ENCODE results near the gene SPINT4. TPM values are rescaled to one million over a fixed set of nuclear protein-coding genes. Genes with fewer than 3 reads are reported as not detected.

The SPINT4 gene
- total RNA-seq, 2 experiments from 2014 or later = not detected

- no peak overlapping the region for H3K27ac ChIP-seq (ENCODE audit: low read depth, low read length, poor library complexity, severe bottlenecking)
- ChIA-PET POLR2A (no interaction called here), CTCF (ENCODE audit: unreplicated experiment) (no interaction called here)
- H2AFZ ChIP-seq (ENCODE audit: low read length) = no peak overlapping the region
- no peak overlapping the region for H3K4me2 ChIP-seq (ENCODE audit: low read length)
- no peaks in the 10 kb centered on the region for H3K79me2 ChIP-seq (ENCODE audit: insufficient read depth, low read depth, low read length)
- no peak overlapping the region for H3K4me3 ChIP-seq (ENCODE audit: low read depth, low read length, poor library complexity, severe bottlenecking)
- H3K9me3 ChIP-seq (ENCODE audit: low read length) = no peaks in the 10 kb centered on the region
- DNase-seq (ENCODE audit: low spot score) = no peak
- intact Hi-C loops (cut with micrococcal nuclease; ENCODE audit: unreplicated experiment) = loop anchor here (5.0 kb wide), 2 partner anchors 323 to 413 kb away; partner anchors contain the start of gene SYS1
- no peaks in the 10 kb centered on the region for H3K36me3 ChIP-seq (ENCODE audit: insufficient read depth, low read length)
- no TSS peak for BruUV-seq (replicated peaks)
- TF ChIP-seq EZH2phosphoT487 (IDR thresholded peaks at IDR 0.05; ENCODE audit: borderline replicate concordance, low read depth, low read length) (no peak), CTCF (conservative IDR thresholded peaks at IDR 0.05; ENCODE audit: low read length) (no peak)
- peaks cover 3% of the 10 kb centered on the region for H3K4me1 ChIP-seq (ENCODE audit: insufficient read depth, low read length, poor library complexity, severe bottlenecking)
- no peaks in the 10 kb centered on the region for H3K9me2 ChIP-seq (ENCODE audit: insufficient read depth, low read length)
- H4K20me1 ChIP-seq (ENCODE audit: insufficient read depth, low read length) = no peaks in the 10 kb centered on the region
Observed at GRCh38 chr20:45774945-45775344, 52.8 kb downstream of the SPINT4 start.

GRCh38 chr20:45775411-45775810, 53.3 kb downstream of the SPINT4 start:
- no peaks in the 10 kb centered on the region for H3K36me3 ChIP-seq (ENCODE audit: insufficient read depth, low read length)
- no peak overlapping the region for H3K4me2 ChIP-seq (ENCODE audit: low read length)
- no peaks in the 10 kb centered on the region for H3K79me2 ChIP-seq (ENCODE audit: insufficient read depth, low read depth, low read length)
- H3K9me3 ChIP-seq (ENCODE audit: low read length) = no peaks in the 10 kb centered on the region
- ChIA-PET POLR2A (no interaction called here), CTCF (ENCODE audit: unreplicated experiment) (no interaction called here)
- intact Hi-C loops (cut with micrococcal nuclease; ENCODE audit: unreplicated experiment) = no loop called here
- H3K4me1 ChIP-seq (ENCODE audit: insufficient read depth, low read length, poor library complexity, severe bottlenecking) = peaks cover 3% of the 10 kb centered on the region
- TF ChIP-seq CTCF (conservative IDR thresholded peaks at IDR 0.05; ENCODE audit: low read length) = no peak
- TF ChIP-seq EZH2phosphoT487 (IDR thresholded peaks at IDR 0.05; ENCODE audit: borderline replicate concordance, low read depth, low read length) = no peak
- no peak overlapping the region for H3K27ac ChIP-seq (ENCODE audit: low read depth, low read length, poor library complexity, severe bottlenecking)
- H3K9me2 ChIP-seq (ENCODE audit: insufficient read depth, low read length) = no peaks in the 10 kb centered on the region
- no peak overlapping the region for H2AFZ ChIP-seq (ENCODE audit: low read length)
- no peak for DNase-seq (ENCODE audit: low spot score)
- no peaks in the 10 kb centered on the region for H4K20me1 ChIP-seq (ENCODE audit: insufficient read depth, low read length)
- BruUV-seq (replicated peaks) = no TSS peak
- no peak overlapping the region for H3K4me3 ChIP-seq (ENCODE audit: low read depth, low read length, poor library complexity, severe bottlenecking)

Small RNAs within 50 kb of the gene (microRNA-seq; reads per million reads assigned to microRNA genes)
- not detected for gene MIR3617 (ENCODE audit: borderline replicate concordance)

Small RNAs within 50 kb of the gene (small RNA-seq; reads per million reads assigned to genes)
- gene MIR3617 (not detected), gene SPINT5P (not detected)

Other genes with a start within 250 kb of the SPINT4 start
- gene SPINT3, start 206.7 kb upstream of the SPINT4 start, total RNA-seq (2014; rRNA removed; shearing (Covaris generic)) = not detected in 2 replicates
- not detected in 2 replicates for gene SPINT3, start 206.7 kb upstream of the SPINT4 start, total RNA-seq (2022)
- gene WFDC6, start 182.9 kb upstream of the SPINT4 start, total RNA-seq (2014; rRNA removed; shearing (Covaris generic)) = not detected in 2 replicates
- gene WFDC6, start 182.9 kb upstream of the SPINT4 start, total RNA-seq (2022) = not detected in 2 replicates
- not detected in 2 replicates for gene EPPIN, start 174.9 kb upstream of the SPINT4 start, total RNA-seq (2014; rRNA removed; shearing (Covaris generic))
- gene EPPIN, start 174.9 kb upstream of the SPINT4 start, total RNA-seq (2022) = not detected in 2 replicates
- gene WFDC8, start 143.1 kb upstream of the SPINT4 start, total RNA-seq (2014; rRNA removed; shearing (Covaris generic)) = not detected in 2 replicates
- gene WFDC8, start 143.1 kb upstream of the SPINT4 start, total RNA-seq (2022) = not detected in 2 replicates
- gene WFDC10A, start 92.6 kb upstream of the SPINT4 start, total RNA-seq (2014; rRNA removed; shearing (Covaris generic)) = not detected in 2 replicates
- gene WFDC10A, start 92.6 kb upstream of the SPINT4 start, total RNA-seq (2022) = not detected in 2 replicates
- gene WFDC9, start 91.1 kb upstream of the SPINT4 start, total RNA-seq (2014; rRNA removed; shearing (Covaris generic)) = not detected in 2 replicates
- not detected in 2 replicates for gene WFDC9, start 91.1 kb upstream of the SPINT4 start, total RNA-seq (2022)
- gene WFDC11, start 52.1 kb upstream of the SPINT4 start, total RNA-seq (2014; rRNA removed; shearing (Covaris generic)) = not detected in 2 replicates
- gene WFDC11, start 52.1 kb upstream of the SPINT4 start, total RNA-seq (2022) = not detected in 2 replicates
- gene WFDC13, start 20.3 kb upstream of the SPINT4 start, total RNA-seq (2014; rRNA removed; shearing (Covaris generic)) = not detected in 2 replicates
- gene WFDC13, start 20.3 kb upstream of the SPINT4 start, total RNA-seq (2022) = not detected in 2 replicates
- not detected in 2 replicates for gene WFDC10B, start 17.3 kb upstream of the SPINT4 start, total RNA-seq (2014; rRNA removed; shearing (Covaris generic))
- not detected in 2 replicates for gene WFDC10B, start 17.3 kb upstream of the SPINT4 start, total RNA-seq (2022)
- gene WFDC3, start 69.5 kb downstream of the SPINT4 start, total RNA-seq (2014; rRNA removed; shearing (Covaris generic)) = not detected in 2 replicates
- gene WFDC3, start 69.5 kb downstream of the SPINT4 start, total RNA-seq (2022) = not detected in 2 replicates
- 25.8 and 30.5 TPM in 2 replicates for gene DNTTIP1, start 69.6 kb downstream of the SPINT4 start, total RNA-seq (2014; rRNA removed; shearing (Covaris generic))
- gene DNTTIP1, start 69.6 kb downstream of the SPINT4 start, total RNA-seq (2022) = 38.7 and 38.8 TPM in 2 replicates
- 225 and 269 TPM in 2 replicates for gene UBE2C, start 90.3 kb downstream of the SPINT4 start, total RNA-seq (2014; rRNA removed; shearing (Covaris generic))
- gene UBE2C, start 90.3 kb downstream of the SPINT4 start, total RNA-seq (2022) = 222 and 255 TPM in 2 replicates
- gene TNNC2, start 105.0 kb downstream of the SPINT4 start, total RNA-seq (2014; rRNA removed; shearing (Covaris generic)) = not detected in 2 replicates
- gene TNNC2, start 105.0 kb downstream of the SPINT4 start, total RNA-seq (2022) = not detected in 2 replicates
- gene SNX21, start 111.5 kb downstream of the SPINT4 start, total RNA-seq (2014; rRNA removed; shearing (Covaris generic)) = 0.49 and 0.79 TPM in 2 replicates
- gene SNX21, start 111.5 kb downstream of the SPINT4 start, total RNA-seq (2022) = 0.49 and 1.1 TPM in 2 replicates
- gene ACOT8, start 135.0 kb downstream of the SPINT4 start, total RNA-seq (2014; rRNA removed; shearing (Covaris generic)) = 37.1 and 44.6 TPM in 2 replicates
- 28.0 and 28.2 TPM in 2 replicates for gene ACOT8, start 135.0 kb downstream of the SPINT4 start, total RNA-seq (2022)
- 5.7 and 12.0 TPM in 2 replicates for gene ZSWIM3, start 135.3 kb downstream of the SPINT4 start, total RNA-seq (2014; rRNA removed; shearing (Covaris generic))
- gene ZSWIM3, start 135.3 kb downstream of the SPINT4 start, total RNA-seq (2022) = 6.0 and 6.8 TPM in 2 replicates
- gene ZSWIM1, start 158.9 kb downstream of the SPINT4 start, total RNA-seq (2014; rRNA removed; shearing (Covaris generic)) = 10.9 and 19.2 TPM in 2 replicates
- gene ZSWIM1, start 158.9 kb downstream of the SPINT4 start, total RNA-seq (2022) = 12.7 and 13.9 TPM in 2 replicates
- gene SPATA25, start 165.3 kb downstream of the SPINT4 start, total RNA-seq (2014; rRNA removed; shearing (Covaris generic)) = 5.8 and 6.1 TPM in 2 replicates
- gene SPATA25, start 165.3 kb downstream of the SPINT4 start, total RNA-seq (2022) = 5.8 and 5.9 TPM in 2 replicates
- 6.0 and 10.7 TPM in 2 replicates for gene NEURL2, start 168.9 kb downstream of the SPINT4 start, total RNA-seq (2014; rRNA removed; shearing (Covaris generic))
- gene NEURL2, start 168.9 kb downstream of the SPINT4 start, total RNA-seq (2022) = 6.2 and 9.9 TPM in 2 replicates
- 27.1 and 33.1 TPM in 2 replicates for gene CTSA, start 169.0 kb downstream of the SPINT4 start, total RNA-seq (2014; rRNA removed; shearing (Covaris generic))
- 36.4 and 36.7 TPM in 2 replicates for gene CTSA, start 169.0 kb downstream of the SPINT4 start, total RNA-seq (2022)
- 14.3 and 17.1 TPM in 2 replicates for gene PLTP, start 189.8 kb downstream of the SPINT4 start, total RNA-seq (2014; rRNA removed; shearing (Covaris generic))
- gene PLTP, start 189.8 kb downstream of the SPINT4 start, total RNA-seq (2022) = 12.7 and 15.8 TPM in 2 replicates
- 16.7 and 21.2 TPM in 2 replicates for gene PCIF1, start 212.3 kb downstream of the SPINT4 start, total RNA-seq (2014; rRNA removed; shearing (Covaris generic))
- gene PCIF1, start 212.3 kb downstream of the SPINT4 start, total RNA-seq (2022) = 40.6 and 50.3 TPM in 2 replicates
- 15.0 and 21.0 TPM in 2 replicates for gene ZNF335, start 249.9 kb downstream of the SPINT4 start, total RNA-seq (2014; rRNA removed; shearing (Covaris generic))
- gene ZNF335, start 249.9 kb downstream of the SPINT4 start, total RNA-seq (2022) = 28.4 and 30.5 TPM in 2 replicates

Data from OCI-LY7 (cell line).